Right atrium auricular region (tissue), 2 donors: ENCODE measurements around the gene TIFAB. TPM values are rescaled to one million over a fixed set of nuclear protein-coding genes. Genes with fewer than 3 reads are reported as not detected.
A peak's percentile ranks its signal among the peaks of the same experiment; 100 is the strongest.

Experiments used
- DNase-seq: peaks from one replicate; pipeline ENCODE4 v3.0.0-alpha.2; 2019; ENCODE audit warnings: low spot score
- H3K27ac ChIP-seq, 2 donors: fragments of 200-600 bp; sonication (generic); 1 replicate in 1 of 2; 2 replicates in 1 of 2; pipeline ENCODE4 v1.5.1; 2016 to 2019
- H3K27me3 ChIP-seq, 2 donors: fragments of 200-600 bp; sonication (generic); one replicate each; pipeline versions ENCODE4 v1.5.1 to v1.6.0; 2017 to 2019
- H3K36me3 ChIP-seq: fragments of 200-600 bp; sonication (generic); one replicate; pipeline ENCODE4 v1.5.1; 2016
- H3K4me1 ChIP-seq, 2 donors: fragments of 200-600 bp; sonication (generic); one replicate each; pipeline versions ENCODE4 v1.5.1 to v1.6.0; 2017 to 2019
- H3K4me3 ChIP-seq, 2 donors: fragments of 200-600 bp; sonication (generic); 1 replicate in 1 of 2; 2 replicates in 1 of 2; pipeline ENCODE4 v1.5.1; 2017 to 2019; ENCODE audit warnings: mild to moderate bottlenecking in 1 of 2, moderate library complexity in 1 of 2
- H3K9me3 ChIP-seq, 2 donors: fragments of 200-600 bp; sonication (generic); one replicate each; pipeline ENCODE4 v1.5.1; 2019
- CTCF ChIP-seq, 2 donors: fragments of 200-600 bp; sonication (generic); IDR thresholded peaks; one replicate each; pipeline ENCODE4 v1.5.1; 2019; ENCODE audit warnings: antibody characterized with exemption in 2 of 2
- total RNA-seq, 2 donors: library from RNA; depleted of rRNA; stranded (reverse); fragments of >200 nt; gene quantifications; one replicate each; pipeline ENCODE4 v1.1.0, GENCODE V29; 2016

Gene TIFAB
- total RNA-seq, 2 donors from 2014 or later = not detected

- DNase-seq = peak; percentile 88
- H3K9me3 ChIP-seq = no peaks in the 10 kb centered on the region
- peak within 1 kb of the TSS; percentile 77 to 83 for H3K4me3 ChIP-seq
- peaks cover 0 to 48% of the 10 kb centered on the region in 2 donors for H3K4me1 ChIP-seq
- no peaks in the 10 kb centered on the region for H3K27me3 ChIP-seq
- H3K27ac ChIP-seq = peak within 1 kb of the TSS; percentile 91 to 95
- H3K36me3 ChIP-seq = no peaks in the 10 kb centered on the region
- peak in 1 of 2 donors; percentile 20 for TF ChIP-seq CTCF (IDR thresholded peaks at IDR 0.05)
Observed at GRCh38 chr5:135398855-135399793, 53.0 kb downstream of the TIFAB start, which contains the start of gene MACROH2A1. MACROH2A1 (minus strand) TSS chr5:135399231; CDS start chr5:135389093, 10,138 bp downstream.

- peaks cover 0 to 56% of the 10 kb centered on the region in 2 donors for H3K4me1 ChIP-seq
- TF ChIP-seq CTCF (IDR thresholded peaks at IDR 0.05) = no peak
- no peaks in the 10 kb centered on the region for H3K27me3 ChIP-seq
- H3K4me3 ChIP-seq = peak overlapping the region; percentile 77 to 83
- no peak for DNase-seq
- H3K9me3 ChIP-seq = no peaks in the 10 kb centered on the region
- H3K36me3 ChIP-seq = no peaks in the 10 kb centered on the region
- H3K27ac ChIP-seq = peak overlapping the region; percentile 91 to 95
Observed at GRCh38 chr5:135398160-135398854, 53.8 kb downstream of the TIFAB start.

Other genes with a start within 250 kb of the TIFAB start
- gene MACROH2A1, start 53.1 kb downstream of the TIFAB start, total RNA-seq = 100 to 1,000 TPM; 149 to 179 TPM
- not detected for gene DCANP1, start 5.0 kb downstream of the TIFAB start, total RNA-seq
- gene NEUROG1, start 83.6 kb upstream of the TIFAB start, total RNA-seq = not detected
- 1 to 10 TPM in 1 of 2 donors, under 1 TPM in 1; 0.33 to 3.1 TPM for gene CXCL14, start 126.6 kb upstream of the TIFAB start, total RNA-seq